Nephron progenitor cell (in vitro differentiated cells): ENCODE results near the gene KIRREL3.

Source experiments
- DNase-seq: peaks from one replicate; pipeline ENCODE4 v3.0.0; 2021
- H3K27ac Mint-ChIP-seq: 2 replicates; pipeline ENCODE4 v1.8.0; 2021; ENCODE audit warnings: mild to moderate bottlenecking, moderate library complexity, mixed read lengths
- H3K27me3 Mint-ChIP-seq: 2 replicates; pipeline ENCODE4 v1.8.0; 2021; ENCODE audit warnings: mild to moderate bottlenecking, low read depth, mixed read lengths; ENCODE audit not compliant: poor library complexity
- H3K36me3 Mint-ChIP-seq: 2 replicates; pipeline ENCODE4 v1.8.0; 2021; ENCODE audit warnings: low read depth, mixed read lengths
- H3K4me1 Mint-ChIP-seq: 2 replicates; pipeline ENCODE4 v1.8.0; 2021; ENCODE audit warnings: mixed read lengths
- H3K4me3 Mint-ChIP-seq: 2 replicates; pipeline ENCODE4 v1.8.0; 2021; ENCODE audit warnings: mild to moderate bottlenecking, moderate library complexity, mixed read lengths
- H3K9me3 Mint-ChIP-seq: 2 replicates; pipeline ENCODE4 v1.8.0; 2021; ENCODE audit warnings: mild to moderate bottlenecking, moderate library complexity, mixed read lengths
- TF ChIP-seq, protein P1 (sequence below): fragments of 200-600 bp; sonication (generic); IDR thresholded peaks from 2 replicates; pipeline ENCODE4 v1.5.0; 2021; ENCODE audit warnings: antibody characterized with exemption

Gene KIRREL3

DNA sequence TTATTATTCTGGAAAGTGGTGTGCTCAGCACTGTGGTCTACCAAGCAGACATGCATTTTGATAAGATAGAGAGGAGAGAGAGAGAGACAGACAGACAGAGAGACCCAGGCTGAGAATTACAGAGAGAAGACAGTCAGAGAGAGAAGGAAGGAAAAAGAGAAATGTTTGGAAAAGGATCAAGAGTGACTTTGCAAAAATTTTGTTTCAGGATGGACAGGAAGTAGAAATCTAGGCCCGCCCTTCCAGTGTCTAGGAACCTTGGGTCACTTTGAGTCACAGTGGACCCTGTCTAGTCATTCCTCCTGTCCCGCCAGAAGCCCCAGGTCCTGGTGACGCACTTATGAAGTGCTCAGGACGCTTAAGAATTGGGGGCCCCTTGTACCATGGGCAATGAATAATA lies 478.4 kb downstream of the KIRREL3 start:
- no peak for DNase-seq
- TF ChIP-seq, protein P1, sequence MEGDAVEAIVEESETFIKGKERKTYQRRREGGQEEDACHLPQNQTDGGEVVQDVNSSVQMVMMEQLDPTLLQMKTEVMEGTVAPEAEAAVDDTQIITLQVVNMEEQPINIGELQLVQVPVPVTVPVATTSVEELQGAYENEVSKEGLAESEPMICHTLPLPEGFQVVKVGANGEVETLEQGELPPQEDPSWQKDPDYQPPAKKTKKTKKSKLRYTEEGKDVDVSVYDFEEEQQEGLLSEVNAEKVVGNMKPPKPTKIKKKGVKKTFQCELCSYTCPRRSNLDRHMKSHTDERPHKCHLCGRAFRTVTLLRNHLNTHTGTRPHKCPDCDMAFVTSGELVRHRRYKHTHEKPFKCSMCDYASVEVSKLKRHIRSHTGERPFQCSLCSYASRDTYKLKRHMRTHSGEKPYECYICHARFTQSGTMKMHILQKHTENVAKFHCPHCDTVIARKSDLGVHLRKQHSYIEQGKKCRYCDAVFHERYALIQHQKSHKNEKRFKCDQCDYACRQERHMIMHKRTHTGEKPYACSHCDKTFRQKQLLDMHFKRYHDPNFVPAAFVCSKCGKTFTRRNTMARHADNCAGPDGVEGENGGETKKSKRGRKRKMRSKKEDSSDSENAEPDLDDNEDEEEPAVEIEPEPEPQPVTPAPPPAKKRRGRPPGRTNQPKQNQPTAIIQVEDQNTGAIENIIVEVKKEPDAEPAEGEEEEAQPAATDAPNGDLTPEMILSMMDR = no peak
- Mint-ChIP-seq H3K4me1 (peaks cover 66% of the 10 kb centered on the region), H3K4me3 (no peak overlapping the region), H3K9me3 (no peaks in the 10 kb centered on the region), H3K36me3 (no peaks in the 10 kb centered on the region), H3K27ac (no peak overlapping the region), H3K27me3 (peaks cover 13% of the 10 kb centered on the region)

DNA sequence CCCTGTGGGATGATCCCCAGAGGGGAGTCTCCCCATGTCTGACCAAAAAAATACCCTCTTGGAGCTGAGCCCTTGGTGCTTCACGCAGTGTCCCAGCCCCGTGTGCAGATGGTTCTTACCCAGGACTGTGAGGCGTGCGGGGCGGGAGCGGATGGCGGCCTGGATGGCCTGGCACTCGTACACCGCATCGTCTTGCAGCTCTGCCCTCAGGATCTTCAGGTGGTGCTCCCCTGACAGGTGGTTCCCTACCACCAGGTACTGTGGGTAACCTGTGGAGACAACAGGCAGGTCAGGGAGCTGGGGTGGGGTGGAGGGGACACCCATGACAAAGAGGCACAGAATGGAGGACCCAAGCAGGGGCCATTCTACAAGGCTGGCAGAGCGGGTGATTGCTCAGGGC lies 479.4 kb downstream of the KIRREL3 start:
- Mint-ChIP-seq H3K4me3 (no peak overlapping the region), H3K4me1 (peaks cover 66% of the 10 kb centered on the region), H3K27ac (peak overlapping the region; percentile 64), H3K9me3 (no peaks in the 10 kb centered on the region), H3K27me3 (peaks cover 13% of the 10 kb centered on the region), H3K36me3 (no peaks in the 10 kb centered on the region)
- DNase-seq = no peak
- TF ChIP-seq, protein P1 = no peak

DNA sequence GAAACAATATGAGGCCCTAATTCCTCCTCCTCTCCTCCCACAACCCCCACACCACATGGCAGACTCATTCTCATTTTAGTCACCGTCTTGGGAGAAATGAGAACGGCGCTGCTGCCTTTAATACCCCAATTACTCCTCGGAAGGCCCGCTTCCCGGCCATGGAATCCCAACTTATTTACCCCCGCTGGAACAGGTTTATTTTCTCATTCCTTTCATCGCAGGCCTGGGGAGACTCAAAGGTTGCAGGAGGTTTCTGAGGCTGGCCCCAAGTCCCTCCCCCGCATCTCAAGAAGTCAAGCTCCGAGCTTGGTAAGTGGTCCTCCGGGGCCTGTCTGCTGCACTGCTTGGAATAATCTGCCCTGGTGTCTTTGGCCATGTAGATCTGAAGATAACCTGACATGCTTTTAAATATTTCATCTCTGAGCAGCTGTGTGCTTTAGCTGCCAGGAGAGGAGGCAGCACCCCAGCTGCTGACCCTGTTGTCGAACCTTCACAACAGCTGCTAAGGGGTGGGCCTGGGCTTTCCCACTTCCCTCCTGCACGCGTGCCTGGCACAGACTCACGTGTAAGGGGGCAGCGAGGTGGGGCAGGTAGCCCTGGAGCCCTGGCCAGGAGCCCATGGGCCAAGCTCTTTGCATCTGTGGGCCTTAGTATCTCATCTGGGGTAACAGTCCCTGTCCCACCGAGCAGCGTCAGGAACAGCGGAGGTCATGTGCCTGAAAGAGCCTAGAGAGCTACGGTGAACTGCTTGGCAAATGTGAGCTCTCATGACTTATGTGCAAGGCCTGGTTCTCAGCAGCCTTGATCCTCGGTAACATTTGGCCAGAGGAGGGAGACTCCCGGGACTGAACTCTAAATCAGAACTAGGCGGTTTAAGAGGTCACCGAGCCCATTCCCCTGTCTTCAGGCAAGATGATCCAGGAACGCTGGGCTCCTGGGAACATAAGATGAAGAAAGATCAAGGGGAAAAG lies 480.5 kb downstream of the KIRREL3 start:
- Mint-ChIP-seq H3K9me3 (no peaks in the 10 kb centered on the region), H3K27me3 (peaks cover 13% of the 10 kb centered on the region), H3K4me1 (peaks cover 66% of the 10 kb centered on the region), H3K36me3 (no peaks in the 10 kb centered on the region), H3K27ac (peak overlapping the region; percentile 87), H3K4me3 (peak overlapping the region; percentile 39)
- TF ChIP-seq, protein P1 = no peak
- DNase-seq = no peak

DNA sequence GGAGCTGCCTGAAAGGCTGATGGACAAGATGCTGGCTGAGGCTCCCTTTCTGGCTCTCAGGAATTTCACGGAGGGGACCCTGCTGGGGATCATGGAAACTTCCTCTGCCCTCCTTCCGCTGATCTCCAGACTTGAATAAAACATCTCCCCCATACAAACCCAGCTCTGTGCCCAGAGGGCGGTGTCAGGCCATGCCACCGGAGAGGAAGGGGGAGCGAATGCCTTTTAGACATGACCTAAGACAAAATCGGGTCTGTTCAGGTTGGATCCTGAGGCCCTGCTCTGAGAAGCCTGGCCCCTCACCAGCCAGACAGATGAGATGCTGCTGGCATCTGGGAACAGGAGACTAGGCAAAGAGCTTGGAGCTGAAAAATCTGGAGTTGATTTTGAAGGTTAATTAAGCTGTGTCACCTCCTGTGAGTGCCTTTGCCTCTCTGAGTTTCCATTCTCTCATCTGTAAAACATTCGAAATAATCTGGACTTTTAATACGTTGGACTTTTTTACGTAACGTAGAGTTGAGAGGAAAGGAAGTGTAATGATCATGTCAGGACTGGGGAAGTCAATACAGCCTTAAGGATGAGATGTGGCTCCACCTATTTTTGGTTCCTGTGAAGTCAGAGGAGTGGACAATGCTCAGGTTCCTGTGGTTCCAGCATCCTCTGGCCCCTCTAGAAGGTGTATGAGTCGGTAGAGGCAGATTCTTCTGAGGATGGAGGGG lies 481.4 kb downstream of the KIRREL3 start:
- no peak for DNase-seq
- peak overlapping the region; percentile 39 for H3K4me3 Mint-ChIP-seq
- peaks cover 61% of the 10 kb centered on the region for H3K4me1 Mint-ChIP-seq
- H3K27me3 Mint-ChIP-seq = peaks cover 13% of the 10 kb centered on the region
- H3K36me3 Mint-ChIP-seq = no peaks in the 10 kb centered on the region
- no peaks in the 10 kb centered on the region for H3K9me3 Mint-ChIP-seq
- peak overlapping the region; percentile 31 for H3K27ac Mint-ChIP-seq
- TF ChIP-seq, protein P1 = no peak

DNA sequence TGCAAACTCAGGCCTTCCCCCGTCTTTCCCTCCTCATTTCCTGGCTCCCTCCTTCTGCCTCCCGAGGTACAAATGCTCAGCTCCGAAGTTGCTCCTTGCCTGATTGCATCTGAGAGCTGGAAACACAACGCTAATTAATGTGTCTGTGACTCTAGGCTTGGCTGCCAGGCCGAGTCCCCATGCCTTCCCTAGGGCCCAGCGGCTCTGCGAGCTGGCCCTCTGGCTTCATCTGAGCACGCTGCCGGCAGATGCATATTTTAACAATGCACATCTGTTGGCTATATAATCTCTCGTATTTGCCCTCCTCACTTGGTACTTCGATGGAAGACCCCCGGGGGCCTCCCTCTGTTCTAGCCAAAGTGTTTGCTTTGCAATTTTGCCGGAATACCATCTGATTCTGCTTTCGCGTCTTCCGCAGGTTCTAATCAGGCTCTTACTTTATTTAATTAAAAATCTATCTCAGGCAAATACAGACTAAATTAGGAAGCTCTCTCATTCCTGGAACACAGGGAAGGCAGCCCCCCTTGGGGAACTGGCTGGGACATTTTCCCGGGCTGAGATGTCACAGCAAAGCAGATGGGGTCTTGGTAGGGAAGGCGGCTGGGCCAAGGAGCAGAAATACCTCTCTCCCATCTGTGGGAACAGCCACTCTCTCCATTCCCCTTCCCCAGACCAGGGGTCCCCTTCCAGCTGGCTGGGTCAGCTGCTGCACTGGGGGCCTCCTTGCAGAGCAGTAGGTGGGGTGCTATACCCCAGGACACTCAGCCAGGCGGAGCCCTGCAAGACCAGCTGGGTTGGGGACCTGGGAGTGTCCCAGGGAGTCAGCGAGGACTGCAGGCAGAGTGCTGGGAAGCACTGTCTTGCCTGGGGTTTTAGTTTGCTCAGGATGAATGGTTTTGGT lies 482.2 kb downstream of the KIRREL3 start:
- DNase-seq = no peak
- Mint-ChIP-seq H3K4me1 (peaks cover 58% of the 10 kb centered on the region), H3K9me3 (no peaks in the 10 kb centered on the region), H3K27ac (no peak overlapping the region), H3K36me3 (no peaks in the 10 kb centered on the region), H3K27me3 (peaks cover 6% of the 10 kb centered on the region), H3K4me3 (no peak overlapping the region)
- TF ChIP-seq, protein P1 = no peak
